ENCODE measurements around the gene CFAP100.

Gene CFAP100

DNA sequence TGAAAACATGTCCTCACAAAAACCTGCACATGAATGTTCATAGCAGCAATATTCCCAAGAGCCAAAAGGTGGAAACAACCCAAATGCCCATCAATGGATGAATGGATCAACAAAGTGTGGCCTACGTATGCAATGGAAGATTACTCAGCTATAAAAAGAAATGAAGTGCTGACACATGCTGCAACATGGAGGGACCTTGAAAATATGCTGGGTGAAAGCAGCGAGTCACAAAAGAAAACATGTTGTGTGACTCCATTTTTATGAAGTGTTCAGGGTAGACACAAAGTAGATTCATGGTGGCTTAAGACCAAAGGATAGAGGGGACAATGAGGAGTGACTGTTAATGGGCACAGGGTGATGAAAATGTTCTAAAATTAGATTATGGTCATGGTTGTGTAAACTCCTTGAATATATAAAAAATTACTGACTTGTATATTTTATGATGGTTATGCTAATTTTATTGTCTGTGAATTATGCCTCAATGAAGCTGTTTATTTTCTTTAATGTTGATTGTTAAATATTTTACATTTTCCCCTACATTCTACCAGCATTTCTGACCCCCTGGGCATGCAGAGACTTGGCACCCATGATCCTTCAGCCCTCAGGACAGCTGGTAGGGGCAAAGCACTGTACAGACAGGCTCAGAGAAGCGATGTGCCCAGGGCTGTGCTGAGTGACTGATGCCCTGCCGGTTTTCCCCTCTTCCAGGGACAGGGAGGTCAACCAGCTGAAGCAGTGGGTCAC is 37.8 kb downstream of the CFAP100 start:
- Histone ChIP-seq H3K9ac (ENCODE audit: low read depth, low read length) (no peak overlapping the region), H3K27me3 (ENCODE audit: control insufficient read depth, insufficient read depth, low read length) (no peaks in the 10 kb centered on the region), H3K4me1 (ENCODE audit: control insufficient read depth, insufficient read depth, low read length) (no peaks in the 10 kb centered on the region), H3K9me3 (ENCODE audit: control insufficient read depth, insufficient read depth, low read length) (no peaks in the 10 kb centered on the region), H3K36me3 (ENCODE audit: control insufficient read depth, insufficient read depth, low read length) (peaks cover 6% of the 10 kb centered on the region; the same call in 1 of the 2 replicates), H3K4me3 (ENCODE audit: low read depth, low read length) (no peak overlapping the region), H3K27ac (ENCODE audit: low read depth, low read length) (no peak overlapping the region)

DNA sequence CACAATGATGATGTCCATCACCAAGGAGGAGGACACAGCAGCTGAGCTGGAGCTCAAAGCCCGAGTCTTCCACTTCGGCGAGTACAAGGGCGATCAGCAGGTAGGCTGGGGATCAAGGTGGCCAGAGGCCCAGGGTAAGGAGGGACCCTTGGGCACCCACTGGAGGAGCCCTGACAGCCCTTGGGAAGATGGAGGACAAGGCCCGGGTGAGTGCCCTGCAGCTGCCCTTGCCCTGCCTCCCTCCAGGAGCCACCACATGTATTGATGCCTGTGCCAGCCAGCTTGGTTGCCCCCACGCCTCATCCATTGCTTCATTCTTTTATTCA is 38.4 kb downstream of the CFAP100 start:
- Histone ChIP-seq H3K9ac (ENCODE audit: low read depth, low read length) (no peak overlapping the region), H3K9me3 (ENCODE audit: control insufficient read depth, insufficient read depth, low read length) (no peaks in the 10 kb centered on the region), H3K4me1 (ENCODE audit: control insufficient read depth, insufficient read depth, low read length) (no peaks in the 10 kb centered on the region), H3K4me3 (ENCODE audit: low read depth, low read length) (no peak overlapping the region), H3K27me3 (ENCODE audit: control insufficient read depth, insufficient read depth, low read length) (no peaks in the 10 kb centered on the region), H3K27ac (ENCODE audit: low read depth, low read length) (no peak overlapping the region), H3K36me3 (ENCODE audit: control insufficient read depth, insufficient read depth, low read length) (peaks cover 10% of the 10 kb centered on the region)

DNA sequence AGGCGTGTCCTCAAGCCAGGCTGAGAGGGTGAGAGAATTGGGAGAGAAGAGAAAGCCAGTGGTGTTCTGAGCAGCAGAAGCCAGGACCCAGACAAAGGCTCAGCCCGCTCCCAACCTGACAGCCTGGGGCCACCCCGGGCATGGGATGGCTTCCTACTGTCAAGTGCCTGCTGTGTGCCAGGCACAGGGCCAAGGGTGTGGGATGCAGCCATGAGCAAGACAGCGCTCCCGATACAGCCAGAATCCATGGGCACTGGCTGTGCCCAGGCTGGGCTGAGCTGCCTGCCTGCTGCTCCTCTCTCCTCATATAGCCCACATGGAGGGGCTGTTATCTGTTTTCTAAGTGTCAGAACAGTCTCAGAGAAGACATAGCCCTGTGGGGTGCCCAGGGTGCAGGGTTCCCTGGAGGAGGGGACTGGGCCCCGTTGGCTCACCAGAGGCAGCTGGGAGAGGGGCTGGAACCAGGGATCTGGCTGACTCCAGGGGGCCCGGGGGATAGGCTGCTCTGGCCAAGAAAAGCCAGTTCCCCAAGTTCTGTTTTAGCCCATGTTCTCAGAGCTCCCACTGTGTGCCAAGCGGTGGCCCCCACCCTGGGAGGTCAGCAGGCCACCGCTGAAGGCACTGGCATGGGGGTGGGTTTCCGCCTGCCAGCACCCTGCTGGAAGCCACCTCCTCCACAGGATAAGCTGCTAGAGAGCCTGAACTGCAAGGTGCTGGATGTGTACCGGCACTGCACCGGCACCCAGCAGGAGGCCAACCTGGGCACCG is 39.0 kb downstream of the CFAP100 start:
- H3K4me3 ChIP-seq (ENCODE audit: low read depth, low read length), result no peak overlapping the region
- no peaks in the 10 kb centered on the region for H3K9me3 ChIP-seq (ENCODE audit: control insufficient read depth, insufficient read depth, low read length)
- no peak overlapping the region for H3K9ac ChIP-seq (ENCODE audit: low read depth, low read length)
- no peak overlapping the region for H3K27ac ChIP-seq (ENCODE audit: low read depth, low read length)
- no peaks in the 10 kb centered on the region for H3K4me1 ChIP-seq (ENCODE audit: control insufficient read depth, insufficient read depth, low read length)
- H3K36me3 ChIP-seq (ENCODE audit: control insufficient read depth, insufficient read depth, low read length), result peaks cover 16% of the 10 kb centered on the region
- H3K27me3 ChIP-seq (ENCODE audit: control insufficient read depth, insufficient read depth, low read length), result no peaks in the 10 kb centered on the region

DNA sequence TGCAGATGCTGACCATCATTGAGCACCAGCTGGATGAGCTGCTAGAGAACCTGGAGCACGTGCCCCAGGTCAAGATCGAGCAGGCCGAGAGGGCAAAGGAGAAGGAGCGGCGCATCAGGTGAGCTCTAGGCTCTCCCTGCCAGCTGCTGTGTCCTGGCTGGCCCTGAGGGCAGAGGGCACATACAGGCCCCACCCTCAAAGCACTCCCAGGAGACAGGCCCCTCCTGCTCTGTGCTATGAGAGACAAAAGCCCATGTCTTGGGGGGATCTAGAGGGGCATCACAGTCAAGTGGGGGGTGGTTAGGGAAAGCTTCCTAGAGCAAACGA is 39.5 kb downstream of the CFAP100 start:
- Histone ChIP-seq H3K27me3 (ENCODE audit: control insufficient read depth, insufficient read depth, low read length) (no peaks in the 10 kb centered on the region), H3K9me3 (ENCODE audit: control insufficient read depth, insufficient read depth, low read length) (no peaks in the 10 kb centered on the region), H3K9ac (ENCODE audit: low read depth, low read length) (no peak overlapping the region), H3K4me1 (ENCODE audit: control insufficient read depth, insufficient read depth, low read length) (no peaks in the 10 kb centered on the region), H3K36me3 (ENCODE audit: control insufficient read depth, insufficient read depth, low read length) (peaks cover 18% of the 10 kb centered on the region), H3K4me3 (ENCODE audit: low read depth, low read length) (no peak overlapping the region), H3K27ac (ENCODE audit: low read depth, low read length) (no peak overlapping the region)

DNA sequence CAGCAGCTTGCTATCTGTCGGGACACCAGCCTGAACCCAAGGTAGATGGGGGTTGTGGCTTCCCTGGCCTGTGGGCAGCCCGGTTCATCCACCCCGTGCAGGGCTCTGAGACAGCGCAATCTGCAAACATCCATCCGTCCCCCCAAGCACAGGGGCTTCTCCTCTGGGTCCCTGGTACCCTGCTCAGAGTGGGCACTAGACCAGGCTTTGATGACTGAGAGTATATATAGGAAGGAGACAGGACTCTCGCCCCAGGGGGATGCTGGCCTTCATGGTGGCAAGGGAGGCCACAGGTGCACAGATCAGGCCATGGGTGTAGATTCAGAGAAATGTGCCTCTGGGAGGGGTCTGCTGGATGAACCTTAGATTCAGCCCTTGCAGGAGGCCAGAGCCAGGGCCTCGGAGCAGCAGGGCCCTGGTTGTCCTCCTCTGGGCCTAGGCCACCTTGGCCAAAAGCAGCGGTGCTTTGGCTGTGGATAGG is 40.3 kb downstream of the CFAP100 start:
- Histone ChIP-seq H3K4me3 (ENCODE audit: low read depth, low read length) (no peak overlapping the region), H3K27me3 (ENCODE audit: control insufficient read depth, insufficient read depth, low read length) (no peaks in the 10 kb centered on the region), H3K4me1 (ENCODE audit: control insufficient read depth, insufficient read depth, low read length) (no peaks in the 10 kb centered on the region), H3K9me3 (ENCODE audit: control insufficient read depth, insufficient read depth, low read length) (no peaks in the 10 kb centered on the region), H3K9ac (ENCODE audit: low read depth, low read length) (no peak overlapping the region), H3K27ac (ENCODE audit: low read depth, low read length) (no peak overlapping the region), H3K36me3 (ENCODE audit: control insufficient read depth, insufficient read depth, low read length) (peaks cover 21% of the 10 kb centered on the region)

DNA sequence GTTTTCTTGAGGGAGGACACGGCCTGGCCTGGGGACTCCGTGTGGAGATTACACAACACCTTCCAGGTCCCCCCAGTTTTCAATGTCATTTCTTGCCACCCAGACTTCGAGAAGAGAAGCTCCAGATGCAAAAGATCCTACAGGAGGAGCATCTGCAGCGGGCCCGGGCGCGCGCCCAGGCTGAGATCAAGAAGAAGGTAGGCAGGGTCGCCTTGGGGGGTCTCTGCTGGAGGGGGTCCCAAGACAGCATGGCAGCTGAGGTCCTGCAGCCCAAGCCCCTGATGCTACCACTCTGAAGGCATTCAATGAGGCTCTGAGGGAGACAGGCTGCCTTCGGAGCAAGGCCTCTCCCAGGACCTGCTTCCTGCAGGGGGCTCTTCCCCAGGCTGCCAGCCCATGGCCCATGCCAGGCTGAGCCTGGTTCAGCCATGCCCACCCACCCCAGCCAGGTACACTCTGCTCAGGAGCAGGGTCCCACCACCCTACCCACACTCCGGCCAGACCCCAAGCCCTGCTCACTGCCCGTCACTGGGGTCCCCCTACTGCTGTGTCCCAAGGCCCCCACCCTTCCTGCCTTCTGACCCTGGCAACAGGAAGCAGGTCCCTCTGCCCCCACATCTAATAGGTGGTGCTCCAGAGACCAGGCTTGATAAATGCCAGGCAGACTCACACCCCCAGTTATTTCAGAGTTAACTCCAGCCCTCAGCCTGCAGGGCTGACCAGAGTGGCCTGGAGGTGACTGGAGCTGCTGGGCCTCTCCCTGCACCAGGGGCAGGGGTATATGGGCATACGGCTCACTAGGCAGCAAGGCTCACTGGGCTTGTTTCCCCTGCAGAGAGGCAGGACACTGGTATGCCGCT is 41.0 kb downstream of the CFAP100 start:
- Histone ChIP-seq H3K9me3 (ENCODE audit: control insufficient read depth, insufficient read depth, low read length) (no peaks in the 10 kb centered on the region), H3K9ac (ENCODE audit: low read depth, low read length) (no peak overlapping the region), H3K27ac (ENCODE audit: low read depth, low read length) (no peak overlapping the region), H3K4me1 (ENCODE audit: control insufficient read depth, insufficient read depth, low read length) (no peaks in the 10 kb centered on the region), H3K27me3 (ENCODE audit: control insufficient read depth, insufficient read depth, low read length) (no peaks in the 10 kb centered on the region), H3K4me3 (ENCODE audit: low read depth, low read length) (no peak overlapping the region), H3K36me3 (ENCODE audit: control insufficient read depth, insufficient read depth, low read length) (peaks cover 21% of the 10 kb centered on the region)

DNA sequence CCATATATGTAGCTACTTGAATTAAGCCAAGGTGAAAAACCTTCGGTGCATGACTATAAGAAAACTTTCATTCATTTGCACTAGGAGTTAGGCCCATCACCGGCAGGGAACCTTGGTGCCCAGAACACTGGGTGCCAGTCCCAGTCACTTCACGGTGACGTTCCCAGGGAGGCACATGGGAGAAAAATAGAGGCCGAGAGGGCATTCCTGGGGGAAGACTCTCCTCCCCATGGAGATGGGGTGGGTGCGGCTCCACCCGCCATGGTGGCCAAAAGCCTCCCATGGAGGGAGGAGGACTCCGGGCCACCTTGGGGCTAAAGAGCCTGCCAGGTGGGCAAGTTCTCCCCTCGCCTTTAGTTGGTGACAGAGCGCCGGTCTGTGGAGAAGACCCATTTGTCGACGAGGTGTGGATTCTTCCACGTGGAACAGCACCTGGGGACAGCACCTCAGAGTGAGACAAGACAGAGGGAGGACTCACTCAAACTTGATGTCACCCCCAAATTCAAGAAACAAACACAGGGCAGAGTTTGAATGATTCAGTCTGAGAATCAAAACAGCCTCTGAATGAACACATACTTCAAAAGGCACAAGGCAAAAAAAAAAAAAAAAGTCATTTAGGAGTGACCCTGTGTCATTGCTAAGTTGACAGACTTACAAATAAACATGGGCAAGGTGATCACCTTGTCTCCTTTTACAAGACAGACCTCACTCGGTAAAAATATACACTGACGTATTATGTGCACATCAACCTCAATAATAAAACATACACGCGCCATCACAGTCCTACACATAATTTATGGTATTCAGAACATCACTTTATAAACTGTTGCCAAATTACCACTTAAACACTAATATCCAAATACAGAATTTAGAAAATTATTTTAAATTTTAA is 42.4 kb downstream of the CFAP100 start:
- Histone ChIP-seq H3K27ac (ENCODE audit: low read depth, low read length) (no peak overlapping the region), H3K9me3 (ENCODE audit: control insufficient read depth, insufficient read depth, low read length) (no peaks in the 10 kb centered on the region), H3K36me3 (ENCODE audit: control insufficient read depth, insufficient read depth, low read length) (peaks cover 21% of the 10 kb centered on the region), H3K27me3 (ENCODE audit: control insufficient read depth, insufficient read depth, low read length) (no peaks in the 10 kb centered on the region), H3K9ac (ENCODE audit: low read depth, low read length) (no peak overlapping the region), H3K4me3 (ENCODE audit: low read depth, low read length) (no peak overlapping the region), H3K4me1 (ENCODE audit: control insufficient read depth, insufficient read depth, low read length) (no peaks in the 10 kb centered on the region)

DNA sequence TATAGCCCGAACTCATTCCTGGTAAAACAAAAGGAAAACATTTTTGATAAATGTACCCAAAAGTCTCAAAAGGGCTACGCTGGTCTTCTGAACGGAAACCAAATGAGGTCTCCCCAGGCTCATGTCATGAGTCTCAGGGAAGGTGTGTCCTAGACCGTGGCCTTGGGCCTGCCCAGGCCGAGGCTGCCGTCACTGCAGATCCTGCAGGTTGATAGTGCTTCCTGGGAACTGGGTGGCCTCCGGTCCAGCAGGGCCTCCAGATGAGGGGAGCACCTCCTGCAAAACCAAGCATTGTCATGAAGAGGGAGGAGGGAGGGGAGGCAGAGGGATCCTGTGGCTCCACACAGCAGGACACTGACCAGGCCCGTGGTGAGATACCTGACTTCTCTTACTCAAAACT is 43.5 kb downstream of the CFAP100 start:
- H3K9me3 ChIP-seq (ENCODE audit: control insufficient read depth, insufficient read depth, low read length), result no peaks in the 10 kb centered on the region
- H3K9ac ChIP-seq (ENCODE audit: low read depth, low read length), result no peak overlapping the region
- H3K27me3 ChIP-seq (ENCODE audit: control insufficient read depth, insufficient read depth, low read length), result no peaks in the 10 kb centered on the region
- peaks cover 2% of the 10 kb centered on the region; the same call in 1 of the 2 replicates for H3K4me1 ChIP-seq (ENCODE audit: control insufficient read depth, insufficient read depth, low read length)
- no peak overlapping the region for H3K27ac ChIP-seq (ENCODE audit: low read depth, low read length)
- H3K4me3 ChIP-seq (ENCODE audit: low read depth, low read length), result no peak overlapping the region
- peaks cover 21% of the 10 kb centered on the region for H3K36me3 ChIP-seq (ENCODE audit: control insufficient read depth, insufficient read depth, low read length)

DNA sequence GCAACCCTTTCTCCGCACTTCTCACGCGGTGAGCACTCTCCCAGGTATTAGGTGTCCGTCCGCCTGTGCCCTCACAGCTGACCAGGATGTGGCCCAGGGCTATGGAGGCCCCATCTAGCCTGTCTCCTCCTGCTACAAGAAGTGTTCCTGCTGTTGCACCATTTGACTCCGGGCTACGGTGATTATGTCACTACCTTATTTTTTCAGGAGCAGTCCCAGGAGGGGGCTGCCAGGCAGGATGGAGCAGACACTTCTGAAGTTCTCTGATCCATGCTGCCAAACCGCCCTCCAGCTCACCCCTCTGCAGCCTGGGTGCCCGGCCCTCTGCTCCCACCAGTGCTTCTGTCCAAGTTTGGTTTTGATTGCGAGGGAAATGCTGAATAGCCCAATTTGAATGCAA is 44.0 kb downstream of the CFAP100 start:
- H3K9ac ChIP-seq (ENCODE audit: low read depth, low read length), result no peak overlapping the region
- no peaks in the 10 kb centered on the region for H3K9me3 ChIP-seq (ENCODE audit: control insufficient read depth, insufficient read depth, low read length)
- H3K4me3 ChIP-seq (ENCODE audit: low read depth, low read length), result no peak overlapping the region
- no peaks in the 10 kb centered on the region for H3K27me3 ChIP-seq (ENCODE audit: control insufficient read depth, insufficient read depth, low read length)
- peaks cover 5% of the 10 kb centered on the region; the same call in 1 of the 2 replicates for H3K4me1 ChIP-seq (ENCODE audit: control insufficient read depth, insufficient read depth, low read length)
- H3K27ac ChIP-seq (ENCODE audit: low read depth, low read length), result no peak overlapping the region
- H3K36me3 ChIP-seq (ENCODE audit: control insufficient read depth, insufficient read depth, low read length), result peaks cover 21% of the 10 kb centered on the region

DNA sequence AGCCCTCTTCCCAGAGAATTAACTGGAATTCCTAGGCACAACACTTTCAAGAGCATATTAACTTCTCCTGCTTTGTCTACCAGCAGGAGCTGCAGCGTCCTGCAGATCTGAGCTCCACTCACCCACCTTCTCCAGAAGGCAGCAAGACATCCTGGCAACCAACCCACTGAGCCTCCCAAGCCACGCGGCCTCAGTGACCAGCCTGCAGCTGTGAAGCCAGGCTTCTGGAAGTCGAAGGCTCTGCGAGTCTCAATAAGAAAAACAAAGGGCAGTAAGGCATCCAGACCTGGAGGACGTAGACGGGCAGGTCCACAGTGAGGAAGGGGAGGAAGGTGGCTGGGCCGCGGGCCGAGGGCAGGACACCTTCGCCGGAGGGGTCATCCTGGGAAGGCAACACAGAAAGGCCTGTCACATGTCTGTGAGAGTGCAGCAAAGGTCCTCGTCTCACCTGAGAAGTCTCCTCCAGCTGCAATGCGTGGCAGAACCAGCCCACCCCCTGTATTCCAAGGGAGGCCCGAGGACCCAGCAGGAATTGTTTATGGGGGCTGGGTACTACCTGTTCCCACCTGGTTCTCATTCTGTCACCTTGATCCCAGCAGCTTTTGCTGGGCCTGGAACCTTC is 44.7 kb downstream of the CFAP100 start:
- no peaks in the 10 kb centered on the region for H3K27me3 ChIP-seq (ENCODE audit: control insufficient read depth, insufficient read depth, low read length)
- no peaks in the 10 kb centered on the region for H3K9me3 ChIP-seq (ENCODE audit: control insufficient read depth, insufficient read depth, low read length)
- H3K27ac ChIP-seq (ENCODE audit: low read depth, low read length), result no peak overlapping the region
- H3K4me3 ChIP-seq (ENCODE audit: low read depth, low read length), result no peak overlapping the region
- H3K9ac ChIP-seq (ENCODE audit: low read depth, low read length), result no peak overlapping the region
- H3K36me3 ChIP-seq (ENCODE audit: control insufficient read depth, insufficient read depth, low read length), result peaks cover 21% of the 10 kb centered on the region
- peaks cover 5% of the 10 kb centered on the region; the same call in 1 of the 2 replicates for H3K4me1 ChIP-seq (ENCODE audit: control insufficient read depth, insufficient read depth, low read length)

All from HUES48 (cell line).